ENCODE measurements around the gene VAMP4.
"Not testable (repeated sequence)": the region's sequence is repeated elsewhere in the genome, so short reads cannot be mapped to it uniquely, and the experiment has no call there.

The VAMP4 gene

GRCh38 chr1:171751221-171751620 is 9.4 kb upstream of the VAMP4 start:
- no peak for DNase-seq (ENCODE audit: low spot score)

- DNase-seq (ENCODE audit: low spot score), result no peak
Measured at GRCh38 chr1:171748651-171749050, 6.8 kb upstream of the VAMP4 start.

GRCh38 chr1:171744986-171745385 is 3.1 kb upstream of the VAMP4 start:
- DNase-seq (ENCODE audit: low spot score), result no peak

DNA sequence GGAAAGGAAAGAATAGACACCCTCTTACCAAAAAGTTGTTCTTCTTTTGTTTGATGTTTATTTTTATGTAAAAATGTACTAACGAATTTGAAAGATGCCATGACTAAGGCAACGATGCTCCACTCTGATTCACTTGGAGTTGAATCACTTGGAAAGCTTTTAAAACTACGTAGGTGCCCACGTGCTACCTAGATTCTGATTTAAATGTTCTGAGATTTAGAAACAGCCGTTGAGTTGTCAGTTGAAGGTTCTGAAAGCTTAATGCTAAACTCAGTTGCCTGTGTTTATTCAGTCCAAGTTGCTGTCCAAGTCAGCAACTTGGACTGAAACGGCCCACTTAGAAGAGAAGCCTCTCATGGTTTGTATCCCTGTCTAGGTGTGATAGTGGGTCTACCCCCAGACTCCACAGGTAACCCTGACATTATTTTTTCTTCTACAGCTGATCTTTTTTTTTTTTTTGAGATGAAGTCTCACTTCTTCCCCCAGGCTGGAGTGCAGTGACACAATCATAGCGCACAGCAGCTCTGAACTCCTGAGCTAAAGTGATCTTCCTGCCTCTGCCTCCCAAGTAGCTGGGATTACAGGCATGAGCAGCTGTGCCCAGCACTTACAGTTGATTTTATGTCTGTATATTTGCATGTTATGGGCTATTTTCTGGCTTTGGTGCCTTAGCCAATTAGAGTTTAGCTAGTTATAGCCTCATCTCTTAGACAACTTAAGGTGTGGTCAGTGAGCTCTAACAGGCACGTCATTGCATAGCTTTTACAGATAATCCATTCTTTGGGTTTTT is 1.4 kb upstream of the VAMP4 start:
- peak; percentile 18 for DNase-seq (ENCODE audit: low spot score)

- DNase-seq (ENCODE audit: low spot score), result no peak
Measured at GRCh38 chr1:171742577-171742922, 685 bp upstream of the VAMP4 start.

DNA sequence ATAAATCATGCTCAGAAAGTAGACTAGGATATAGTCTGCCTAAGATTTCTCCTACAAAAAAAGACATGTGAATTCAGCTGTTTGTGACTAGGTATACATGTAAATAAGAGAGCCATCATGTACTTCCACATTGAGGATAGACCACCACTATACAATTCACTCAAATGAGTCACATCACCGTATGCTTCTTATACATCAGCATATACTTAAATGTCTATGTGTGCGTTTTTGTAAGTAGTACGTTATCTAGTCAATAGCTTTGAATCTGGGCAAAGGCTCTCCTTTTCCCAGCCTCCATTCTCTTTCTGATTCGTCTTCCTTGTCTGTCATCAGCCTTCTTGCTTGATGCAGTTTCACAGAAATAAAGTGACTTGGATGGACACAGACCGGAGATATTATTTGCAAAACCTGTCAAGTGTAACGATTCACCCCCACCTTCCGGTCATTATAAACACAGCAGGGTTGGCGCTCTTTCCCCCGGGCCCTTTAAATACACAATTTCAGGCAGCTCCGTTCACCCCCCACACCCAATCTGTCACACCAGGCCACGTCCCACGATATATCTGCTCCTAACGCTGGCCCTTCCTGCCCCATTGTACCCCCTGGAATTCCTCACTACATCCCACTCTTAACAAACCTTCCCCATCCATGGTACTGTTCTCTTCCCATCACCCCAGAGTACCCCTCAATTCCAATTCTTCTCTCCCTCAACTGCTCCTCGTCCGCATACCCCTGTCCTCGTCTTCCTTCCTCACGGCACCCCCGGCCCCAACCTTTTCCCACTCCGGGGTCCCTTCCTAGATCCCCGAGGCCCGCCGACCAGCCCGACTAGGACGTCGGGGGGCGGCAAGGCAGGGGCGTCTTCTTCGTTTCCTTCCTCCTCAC is 636 bp downstream of the VAMP4 start:
- peak; percentile 52 for DNase-seq (ENCODE audit: low spot score)

- DNase-seq (ENCODE audit: low spot score), result no peak
Measured at GRCh38 chr1:171740356-171740863, 1.5 kb downstream of the VAMP4 start.

- no peak for DNase-seq (ENCODE audit: low spot score)
Measured at GRCh38 chr1:171739656-171740055, 2.2 kb downstream of the VAMP4 start.

GRCh38 chr1:171738911-171739310 is 3.0 kb downstream of the VAMP4 start:
- no peak for DNase-seq (ENCODE audit: low spot score)

DNA sequence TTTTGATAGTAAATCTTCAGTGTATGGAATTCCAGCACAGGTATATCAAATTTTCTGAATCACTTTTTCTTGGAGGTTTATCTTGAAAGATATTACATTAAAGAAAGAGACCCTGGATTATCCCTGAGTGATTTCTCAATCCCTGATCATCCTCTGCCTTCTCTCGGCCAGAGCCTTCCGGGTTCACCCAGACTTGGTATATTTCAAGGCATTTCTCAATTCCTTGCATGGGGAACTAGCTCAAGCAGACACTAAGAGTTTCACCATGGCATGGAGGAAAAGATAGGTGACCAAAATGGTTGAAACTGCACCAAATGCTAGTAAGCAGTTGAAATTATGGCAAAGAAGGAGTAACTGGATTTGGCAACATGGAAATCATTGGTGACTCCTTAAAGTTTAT is 5.7 kb downstream of the VAMP4 start:
- DNase-seq (ENCODE audit: low spot score), result no peak

- no peak for DNase-seq (ENCODE audit: low spot score)
Measured at GRCh38 chr1:171730052-171730451, 11.8 kb downstream of the VAMP4 start.

DNA sequence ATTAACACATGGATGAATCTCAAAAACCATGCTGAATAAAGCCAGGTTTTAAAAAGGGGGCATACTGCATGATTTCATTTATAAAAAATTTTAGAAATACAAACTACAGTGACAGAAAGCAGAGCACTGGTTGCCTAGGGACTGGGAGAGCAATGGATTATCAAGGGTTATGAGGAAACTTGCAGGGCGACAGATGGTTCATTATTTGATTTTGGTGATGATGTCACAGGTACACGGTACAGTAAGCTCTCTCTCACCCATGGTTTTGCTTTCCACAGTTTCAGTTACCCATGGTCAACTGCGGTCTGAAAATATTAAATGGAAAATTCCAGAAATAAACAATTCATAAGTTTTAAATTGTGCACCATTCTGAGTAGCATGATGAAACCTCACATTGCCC is 14.1 kb downstream of the VAMP4 start:
- no peak for DNase-seq (ENCODE audit: low spot score)

- DNase-seq (ENCODE audit: low spot score), result not testable (repeated sequence)
Measured at GRCh38 chr1:171723180-171723579, 18.7 kb downstream of the VAMP4 start.

DNA sequence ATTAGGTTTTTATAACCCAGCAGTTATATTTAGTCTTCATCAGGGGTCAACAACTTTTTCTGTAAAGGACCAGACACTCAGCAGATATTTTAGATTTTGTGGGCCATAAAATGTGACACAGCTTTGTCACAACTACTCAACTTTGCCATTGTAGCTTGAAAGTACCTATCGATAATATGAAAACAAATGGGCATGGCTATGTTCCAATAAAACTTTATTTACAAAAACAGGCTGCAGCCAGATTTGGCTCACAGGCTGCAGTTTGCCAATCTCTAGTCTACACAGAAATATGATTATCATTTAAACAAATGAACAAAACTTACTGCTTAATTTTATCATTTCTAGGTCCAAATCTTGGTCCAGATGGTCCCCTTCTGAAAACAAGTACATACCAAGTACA is 23.0 kb downstream of the VAMP4 start:
- no peak for DNase-seq (ENCODE audit: low spot score)

GRCh38 chr1:171718216-171718615 is 23.6 kb downstream of the VAMP4 start:
- DNase-seq (ENCODE audit: low spot score), result no peak

DNA sequence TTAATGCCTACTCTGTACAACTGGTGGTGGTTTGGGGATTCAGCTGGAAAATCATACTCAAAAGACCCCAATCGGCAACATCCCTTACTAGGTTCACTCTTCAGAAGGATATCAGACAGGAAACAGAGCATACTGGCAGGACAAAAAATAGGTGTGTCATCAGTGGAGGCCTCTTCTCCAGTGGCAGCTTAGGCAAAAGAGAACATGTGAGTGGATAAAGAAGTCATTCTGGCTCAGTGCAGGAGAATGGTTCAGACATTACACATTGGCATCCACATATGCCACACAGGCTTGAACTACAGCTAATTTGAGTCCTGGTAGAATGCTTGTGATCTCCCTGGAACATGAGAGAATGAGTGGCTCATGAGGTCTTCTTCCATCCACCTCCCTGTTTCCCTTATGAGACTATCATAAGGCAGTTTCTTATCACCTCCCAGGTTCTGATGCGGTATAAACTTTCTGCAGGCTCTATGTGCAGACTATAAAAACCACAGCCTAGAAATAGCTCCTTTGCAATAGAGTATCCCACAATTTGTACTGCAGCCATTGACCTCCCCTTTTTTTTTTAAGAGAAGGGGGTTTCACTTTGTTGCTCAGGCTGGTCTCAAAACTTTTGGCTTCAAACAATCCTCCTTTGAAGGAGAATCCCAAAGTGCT is 24.7 kb downstream of the VAMP4 start:
- DNase-seq (ENCODE audit: low spot score), result no peak

GRCh38 chr1:171716616-171717015 is 25.2 kb downstream of the VAMP4 start:
- no peak for DNase-seq (ENCODE audit: low spot score)

DNA sequence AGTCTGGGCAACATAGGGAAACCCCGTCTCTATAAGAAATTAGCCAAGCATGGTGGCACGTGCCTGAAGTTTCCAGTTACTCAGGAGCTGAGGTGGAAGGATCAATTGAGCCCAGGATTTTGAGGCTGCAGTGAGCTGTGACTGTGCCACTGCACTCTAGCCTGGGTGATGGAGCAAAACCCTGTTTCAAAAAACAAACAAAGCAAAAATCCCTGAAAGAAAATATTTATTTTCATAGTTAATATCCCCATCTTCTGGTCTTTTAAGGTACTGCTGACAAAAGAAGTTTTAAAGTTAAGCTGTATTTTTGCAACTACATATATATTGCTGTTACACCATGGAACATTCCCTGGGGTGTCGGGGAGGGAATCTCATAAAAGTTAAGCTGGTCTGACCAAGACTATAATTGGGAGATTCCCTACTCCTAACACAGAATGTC is 26.0 kb downstream of the VAMP4 start:
- peak; percentile 17 for DNase-seq (ENCODE audit: low spot score)

GRCh38 chr1:171712341-171712740 is 29.5 kb downstream of the VAMP4 start:
- no peak for DNase-seq (ENCODE audit: low spot score)

DNA sequence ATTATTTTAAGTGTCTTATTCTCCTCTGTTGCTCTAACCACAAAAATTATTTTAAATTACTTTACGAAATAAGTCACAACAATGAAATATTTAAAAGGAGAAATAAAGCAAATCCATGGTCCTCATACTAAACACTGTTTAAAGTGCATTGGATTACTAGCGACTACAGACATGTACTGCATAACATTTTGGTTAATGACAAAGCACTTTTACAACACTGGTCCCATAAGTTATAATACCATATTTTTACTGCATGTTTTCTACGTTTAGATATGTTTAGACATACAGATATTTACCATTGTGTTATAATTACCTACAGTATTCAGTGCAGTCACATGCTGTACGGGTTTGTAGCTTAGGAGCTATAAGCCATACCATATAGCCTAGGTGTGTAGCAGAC is 30.2 kb downstream of the VAMP4 start:
- no peak for DNase-seq (ENCODE audit: low spot score)

- no peak for DNase-seq (ENCODE audit: low spot score)
Measured at GRCh38 chr1:171707583-171707982, 34.3 kb downstream of the VAMP4 start.

GRCh38 chr1:171702598-171702997 is 39.3 kb downstream of the VAMP4 start:
- DNase-seq (ENCODE audit: low spot score), result no peak

- DNase-seq (ENCODE audit: low spot score), result no peak
Measured at GRCh38 chr1:171699531-171699930, 42.3 kb downstream of the VAMP4 start.

Data from SW480 (cell line).